ENCODE measurements around the gene ANAPC2. TPM values are rescaled to one million over a fixed set of nuclear protein-coding genes. Genes with fewer than 3 reads are reported as not detected.

ANAPC2 gene
- total RNA-seq, 4 donors from 2014 or later: 10.2 to 12.4 (median 10.8) TPM

DNA sequence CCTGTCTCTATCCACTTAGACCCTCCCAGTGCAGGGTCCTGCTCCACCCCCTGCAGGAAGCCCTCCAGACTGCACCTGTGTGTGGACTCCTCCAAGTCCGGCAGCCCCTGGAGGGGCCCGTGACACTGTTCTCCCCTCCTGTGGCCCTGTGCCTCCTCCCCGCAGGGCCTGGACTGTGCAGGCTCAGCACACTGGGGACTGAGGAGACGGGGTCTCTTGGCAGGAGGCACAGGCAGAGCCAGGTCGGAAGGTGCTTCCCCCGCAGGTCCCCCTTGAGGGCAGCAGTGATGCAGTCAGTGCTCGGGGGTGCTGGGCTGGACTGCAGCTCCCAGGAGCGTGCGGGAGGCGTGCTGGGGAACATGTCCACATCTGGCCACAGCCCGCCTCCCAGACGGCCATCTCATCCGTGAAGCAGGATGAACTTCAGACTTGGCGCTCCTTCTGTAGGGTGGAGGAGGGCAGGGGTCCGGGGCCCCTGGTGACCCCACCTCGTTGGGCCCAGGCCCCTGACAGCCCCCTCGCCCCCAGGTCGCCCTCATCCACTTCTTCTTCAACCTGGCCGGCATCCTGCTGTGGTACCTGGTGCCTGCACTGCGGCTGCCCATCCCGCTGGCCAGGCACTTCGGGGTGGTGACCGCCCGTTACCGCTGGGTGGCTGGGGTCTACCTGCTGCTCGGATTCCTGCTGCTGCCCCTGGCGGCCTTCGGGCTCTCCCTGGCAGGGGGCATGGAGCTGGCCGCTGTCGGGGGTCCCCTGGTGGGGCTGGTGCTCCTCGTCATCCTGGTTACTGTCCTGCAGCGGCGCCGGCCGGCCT lies 47.3 kb upstream of the ANAPC2 start:
- DNase-seq: no peak
- H3K36me3 ChIP-seq: no peaks in the 10 kb centered on the region
- H3K4me3 ChIP-seq: peak overlapping the region; percentile 34 to 50 (median 41)
- peaks cover 38 to 47% of the 10 kb centered on the region in 2 donors for H3K4me1 ChIP-seq
- no peak overlapping the region for H3K27ac ChIP-seq
- intact Hi-C loops (cut with DNase I; ENCODE audit: low total_unique reads): loop anchor here (2.0 to 10.0 kb wide), 2 partner anchors 27 to 451 kb away; no protein-coding TSS in a partner anchor
- TF ChIP-seq, protein P1, sequence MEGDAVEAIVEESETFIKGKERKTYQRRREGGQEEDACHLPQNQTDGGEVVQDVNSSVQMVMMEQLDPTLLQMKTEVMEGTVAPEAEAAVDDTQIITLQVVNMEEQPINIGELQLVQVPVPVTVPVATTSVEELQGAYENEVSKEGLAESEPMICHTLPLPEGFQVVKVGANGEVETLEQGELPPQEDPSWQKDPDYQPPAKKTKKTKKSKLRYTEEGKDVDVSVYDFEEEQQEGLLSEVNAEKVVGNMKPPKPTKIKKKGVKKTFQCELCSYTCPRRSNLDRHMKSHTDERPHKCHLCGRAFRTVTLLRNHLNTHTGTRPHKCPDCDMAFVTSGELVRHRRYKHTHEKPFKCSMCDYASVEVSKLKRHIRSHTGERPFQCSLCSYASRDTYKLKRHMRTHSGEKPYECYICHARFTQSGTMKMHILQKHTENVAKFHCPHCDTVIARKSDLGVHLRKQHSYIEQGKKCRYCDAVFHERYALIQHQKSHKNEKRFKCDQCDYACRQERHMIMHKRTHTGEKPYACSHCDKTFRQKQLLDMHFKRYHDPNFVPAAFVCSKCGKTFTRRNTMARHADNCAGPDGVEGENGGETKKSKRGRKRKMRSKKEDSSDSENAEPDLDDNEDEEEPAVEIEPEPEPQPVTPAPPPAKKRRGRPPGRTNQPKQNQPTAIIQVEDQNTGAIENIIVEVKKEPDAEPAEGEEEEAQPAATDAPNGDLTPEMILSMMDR (IDR thresholded peaks at IDR 0.05 in 4 of 5, conservative IDR thresholded peaks at IDR 0.05 in 1 of 5): no peak
- TF ChIP-seq POLR2A (IDR thresholded peaks at IDR 0.05): no peak
- H3K27me3 ChIP-seq: peaks cover 3 to 25% (median 6%) of the 10 kb centered on the region in 3 donors
- no peak for ATAC-seq
- in situ Hi-C loops (cut with MboI; ENCODE audit: low sequenced_read_pairs in 4 of 4): loop anchor here in 2 of 4 donors (10.0 kb wide), 1 partner anchor 121 kb away; the partner anchor contains the start of gene DPP7 (in 2 of the 2)
- H3K9me3 ChIP-seq: no peaks in the 10 kb centered on the region

DNA sequence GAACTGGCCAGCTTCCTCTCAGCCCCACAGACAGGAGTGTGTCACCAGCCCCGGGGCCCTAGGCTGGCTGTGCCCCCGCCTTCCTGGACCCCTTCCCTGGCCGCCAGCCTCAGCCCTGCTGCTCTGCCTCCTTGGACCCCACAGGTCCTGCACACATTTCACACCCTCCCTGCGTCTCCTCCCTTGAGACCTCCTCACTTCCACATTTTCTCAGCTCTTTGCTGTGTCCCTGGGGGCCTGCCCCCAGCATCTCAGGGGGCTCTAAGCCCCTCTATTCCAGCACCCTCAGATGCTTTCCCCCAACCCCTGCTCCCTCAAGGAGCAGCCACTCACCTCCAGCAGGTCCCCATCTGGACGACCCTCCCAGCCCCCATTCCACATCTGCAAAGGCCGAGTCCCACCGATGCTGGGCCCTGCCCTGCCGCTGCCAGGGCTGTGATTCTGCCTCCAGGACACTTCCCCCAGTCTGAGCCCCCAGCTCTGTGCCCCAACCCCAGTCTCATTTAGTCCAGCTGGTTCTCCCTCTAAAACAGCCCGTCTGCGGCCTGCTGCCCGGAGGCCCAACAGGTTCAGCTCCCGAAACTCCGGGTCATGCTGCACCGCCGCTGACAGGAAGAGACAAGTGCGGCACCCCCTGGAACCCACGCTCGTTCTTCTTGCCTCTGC lies 46.5 kb upstream of the ANAPC2 start:
- no peak overlapping the region for H3K4me3 ChIP-seq
- no peak for TF ChIP-seq POLR2A (IDR thresholded peaks at IDR 0.05)
- TF ChIP-seq, protein P1 (IDR thresholded peaks at IDR 0.05 in 4 of 5, conservative IDR thresholded peaks at IDR 0.05 in 1 of 5): no peak
- in situ Hi-C loops (cut with MboI; ENCODE audit: low sequenced_read_pairs in 4 of 4) (loop anchor here in 2 of 4 donors (10.0 kb wide), 1 partner anchor 120 kb away; the partner anchor contains the start of gene DPP7 (in 2 of the 2)), intact Hi-C loops (cut with DNase I; ENCODE audit: low total_unique reads) (loop anchor here (10.0 kb wide), 1 partner anchor 450 kb away; no protein-coding TSS in a partner anchor)
- no peaks in the 10 kb centered on the region for H3K36me3 ChIP-seq
- peaks cover 5 to 32% (median 13%) of the 10 kb centered on the region in 3 donors for H3K27me3 ChIP-seq
- DNase-seq (no peak), ATAC-seq (no peak)
- no peaks in the 10 kb centered on the region for H3K9me3 ChIP-seq
- peaks cover 38 to 45% of the 10 kb centered on the region in 2 donors for H3K4me1 ChIP-seq
- H3K27ac ChIP-seq: no peak overlapping the region

DNA sequence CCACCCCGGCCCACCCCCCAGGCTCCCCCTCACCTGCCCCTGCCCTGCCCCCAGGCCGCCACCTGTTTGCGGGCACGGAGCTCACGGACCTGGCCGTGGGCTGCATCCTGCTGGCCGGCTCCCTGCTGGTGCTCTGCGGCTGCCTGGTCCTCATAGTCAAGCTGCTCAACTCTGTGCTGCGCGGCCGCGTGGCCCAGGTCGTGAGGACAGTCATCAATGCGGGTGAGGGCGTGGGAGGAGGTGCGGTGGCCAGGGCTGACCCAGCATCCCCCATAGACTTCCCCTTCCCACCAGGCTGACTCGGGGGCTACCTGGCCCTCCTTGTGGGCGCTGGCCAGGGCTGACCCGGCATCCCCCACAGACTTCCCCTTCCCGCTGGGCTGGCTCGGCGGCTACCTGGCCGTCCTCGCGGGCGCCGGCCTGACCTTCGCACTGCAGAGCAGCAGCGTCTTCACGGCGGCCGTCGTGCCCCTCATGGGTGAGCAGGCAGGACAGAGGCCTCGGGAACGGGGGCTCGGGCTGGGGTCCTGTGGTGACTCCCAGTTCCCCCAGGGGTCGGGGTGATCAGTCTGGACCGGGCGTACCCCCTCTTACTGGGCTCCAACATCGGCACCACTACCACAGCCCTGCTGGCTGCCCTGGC lies 45.8 kb upstream of the ANAPC2 start:
- intact Hi-C loops (cut with DNase I; ENCODE audit: low total_unique reads) (loop anchor here (10.0 kb wide), 1 partner anchor 449 kb away; no protein-coding TSS in a partner anchor), in situ Hi-C loops (cut with MboI; ENCODE audit: low sequenced_read_pairs in 4 of 4) (loop anchor here in 2 of 4 donors (10.0 kb wide), 1 partner anchor 119 kb away; the partner anchor contains the start of gene DPP7 (in 2 of the 2))
- Histone ChIP-seq H3K9me3 (no peaks in the 10 kb centered on the region), H3K36me3 (no peaks in the 10 kb centered on the region), H3K4me1 (peaks cover 32 to 39% of the 10 kb centered on the region in 2 donors), H3K27me3 (peaks cover 12 to 39% (median 19%) of the 10 kb centered on the region in 3 donors), H3K4me3 (no peak overlapping the region), H3K27ac (no peak overlapping the region)
- TF ChIP-seq POLR2A (IDR thresholded peaks at IDR 0.05): no peak
- TF ChIP-seq, protein P1 (IDR thresholded peaks at IDR 0.05 in 4 of 5, conservative IDR thresholded peaks at IDR 0.05 in 1 of 5): no peak
- DNase-seq: no peak
- ATAC-seq: no peak

DNA sequence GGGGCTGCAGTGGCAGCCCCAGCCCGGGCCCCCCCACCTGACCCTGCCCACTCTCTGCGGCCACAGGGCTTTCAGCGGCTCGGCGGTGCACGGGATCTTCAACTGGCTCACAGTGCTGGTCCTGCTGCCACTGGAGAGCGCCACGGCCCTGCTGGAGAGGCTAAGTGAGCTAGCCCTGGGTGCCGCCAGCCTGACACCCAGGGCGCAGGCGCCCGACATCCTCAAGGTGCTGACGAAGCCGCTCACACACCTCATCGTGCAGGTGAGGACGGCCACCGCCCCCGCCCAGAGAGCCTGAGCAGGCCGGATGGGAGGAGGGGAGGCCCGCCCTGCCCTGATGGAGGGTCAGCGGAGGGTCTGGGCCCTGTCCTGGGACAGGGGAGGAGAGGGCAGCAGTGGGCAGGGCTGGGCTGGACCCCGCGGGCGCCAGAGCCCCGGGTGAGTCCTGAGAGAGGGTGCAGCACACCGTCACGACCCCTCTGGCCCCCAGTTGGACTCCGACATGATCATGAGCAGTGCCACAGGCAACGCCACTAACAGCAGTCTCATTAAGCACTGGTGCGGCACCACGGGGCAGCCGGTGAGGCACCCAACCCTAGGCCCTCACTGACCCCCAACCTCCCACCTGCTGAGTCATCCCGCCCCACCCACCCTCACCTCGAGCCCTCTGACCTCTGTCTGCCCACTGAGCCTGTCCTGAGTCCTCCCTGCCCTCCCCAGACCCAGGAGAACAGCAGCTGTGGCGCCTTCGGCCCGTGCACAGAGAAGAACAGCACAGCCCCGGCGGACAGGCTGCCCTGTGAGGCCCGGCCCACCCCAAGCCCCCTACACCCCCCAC lies 45.0 kb upstream of the ANAPC2 start:
- in situ Hi-C loops (cut with MboI; ENCODE audit: low sequenced_read_pairs in 4 of 4): loop anchor here in 2 of 4 donors (10.0 kb wide), 1 partner anchor 119 kb away; the partner anchor contains the start of gene DPP7 (in 2 of the 2)
- no peak overlapping the region for H3K4me3 ChIP-seq
- ATAC-seq (no peak), DNase-seq (no peak)
- peaks cover 21 to 47% (median 26%) of the 10 kb centered on the region in 3 donors for H3K27me3 ChIP-seq
- H3K27ac ChIP-seq: no peak overlapping the region
- intact Hi-C loops (cut with DNase I; ENCODE audit: low total_unique reads): loop anchor here (10.0 kb wide), 1 partner anchor 449 kb away; no protein-coding TSS in a partner anchor
- H3K9me3 ChIP-seq: no peaks in the 10 kb centered on the region
- peaks cover 23 to 31% of the 10 kb centered on the region in 2 donors for H3K4me1 ChIP-seq
- no peaks in the 10 kb centered on the region for H3K36me3 ChIP-seq
- no peak for TF ChIP-seq POLR2A (IDR thresholded peaks at IDR 0.05)
- TF ChIP-seq, protein P1 (IDR thresholded peaks at IDR 0.05 in 4 of 5, conservative IDR thresholded peaks at IDR 0.05 in 1 of 5): no peak

Measured in gastrocnemius medialis (tissue), 4 donors.